Measurements from ENCODE around the gene RASSF4. TPM values are rescaled to one million over a fixed set of nuclear protein-coding genes. Genes with fewer than 3 reads are reported as not detected.

Gene RASSF4
- total and polyA plus RNA-seq, 2 donors (not counting 3 experiments of a cell fraction or from before 2014, with no cell fraction given): 7.6 to 8.2 TPM

DNA sequence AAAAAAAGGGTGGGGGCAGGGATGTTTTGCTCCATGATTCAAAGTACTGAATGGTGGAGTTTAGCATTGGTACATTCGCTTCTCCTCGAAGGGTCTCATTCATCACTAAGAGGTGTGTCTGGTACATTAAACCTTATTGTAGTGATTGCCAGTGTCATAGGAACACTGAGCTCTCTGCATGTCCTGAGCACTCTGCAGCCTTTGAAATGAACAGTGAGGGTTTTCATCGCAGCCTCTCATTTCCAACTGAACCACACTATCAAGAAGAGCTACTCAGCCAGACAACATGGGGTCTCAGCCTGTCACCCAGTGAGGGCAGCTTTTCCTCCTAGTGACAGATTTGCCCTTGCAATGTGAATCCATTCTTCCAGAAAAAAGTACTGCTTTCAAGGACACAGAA, 26.6 kb downstream of the RASSF4 start:
- no peak overlapping the region for H3K9ac ChIP-seq (replicated peaks; ENCODE audit: extremely low read depth, insufficient read depth, low read length)
- H3K79me2 ChIP-seq (ENCODE audit: control insufficient read depth, insufficient read depth, low read length): no peaks in the 10 kb centered on the region
- intact Hi-C loops (cut with micrococcal nuclease): no loop called here
- TF ChIP-seq, protein P1, sequence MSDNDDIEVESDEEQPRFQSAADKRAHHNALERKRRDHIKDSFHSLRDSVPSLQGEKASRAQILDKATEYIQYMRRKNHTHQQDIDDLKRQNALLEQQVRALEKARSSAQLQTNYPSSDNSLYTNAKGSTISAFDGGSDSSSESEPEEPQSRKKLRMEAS (IDR thresholded peaks at IDR 0.05; ENCODE audit: insufficient read depth, insufficient read length): no peak
- TF ChIP-seq POLR2A (IDR thresholded peaks at IDR 0.05; ENCODE audit: low read depth, low read length) (no peak), JUN (IDR thresholded peaks at IDR 0.05; ENCODE audit: borderline replicate concordance, insufficient read depth, insufficient read length, low read depth) (no peak), EZH2 (IDR thresholded peaks at IDR 0.05; ENCODE audit: borderline replicate concordance, low read depth, low read length, severe bottlenecking) (no peak), POLR2AphosphoS5 (IDR thresholded peaks at IDR 0.05; ENCODE audit: insufficient read depth, low read depth, low read length) (no peak), MYC (IDR thresholded peaks at IDR 0.05; ENCODE audit: low read depth, low read length) (no peak), FOS (IDR thresholded peaks at IDR 0.05; ENCODE audit: borderline replicate concordance, insufficient read depth, low read length) (no peak), GATA2 (IDR thresholded peaks at IDR 0.05; ENCODE audit: insufficient read depth, insufficient read length, low read depth, low read length) (no peak)
- TF ChIP-seq, protein P2, sequence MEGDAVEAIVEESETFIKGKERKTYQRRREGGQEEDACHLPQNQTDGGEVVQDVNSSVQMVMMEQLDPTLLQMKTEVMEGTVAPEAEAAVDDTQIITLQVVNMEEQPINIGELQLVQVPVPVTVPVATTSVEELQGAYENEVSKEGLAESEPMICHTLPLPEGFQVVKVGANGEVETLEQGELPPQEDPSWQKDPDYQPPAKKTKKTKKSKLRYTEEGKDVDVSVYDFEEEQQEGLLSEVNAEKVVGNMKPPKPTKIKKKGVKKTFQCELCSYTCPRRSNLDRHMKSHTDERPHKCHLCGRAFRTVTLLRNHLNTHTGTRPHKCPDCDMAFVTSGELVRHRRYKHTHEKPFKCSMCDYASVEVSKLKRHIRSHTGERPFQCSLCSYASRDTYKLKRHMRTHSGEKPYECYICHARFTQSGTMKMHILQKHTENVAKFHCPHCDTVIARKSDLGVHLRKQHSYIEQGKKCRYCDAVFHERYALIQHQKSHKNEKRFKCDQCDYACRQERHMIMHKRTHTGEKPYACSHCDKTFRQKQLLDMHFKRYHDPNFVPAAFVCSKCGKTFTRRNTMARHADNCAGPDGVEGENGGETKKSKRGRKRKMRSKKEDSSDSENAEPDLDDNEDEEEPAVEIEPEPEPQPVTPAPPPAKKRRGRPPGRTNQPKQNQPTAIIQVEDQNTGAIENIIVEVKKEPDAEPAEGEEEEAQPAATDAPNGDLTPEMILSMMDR (IDR thresholded peaks at IDR 0.05; ENCODE audit: extremely low read depth in 1 of 2, insufficient read depth in 1 of 2, low read depth in 1 of 2, low read length in 2 of 2): no peak
- H3K9me3 ChIP-seq (replicated peaks; ENCODE audit: control insufficient read depth, insufficient read depth, low read length): no peaks in the 10 kb centered on the region
- no peak overlapping the region for H3K4me3 ChIP-seq (replicated peaks in 1 of 3; ENCODE audit: insufficient read depth in 1 of 3, low read depth in 1 of 3, low read length in 3 of 3)
- CTCF ChIA-PET: no interaction called here
- DNase-seq (ENCODE audit: low read depth, low spot score) (no peak), FAIRE-seq (no peak)
- POLR2A ChIA-PET: no interaction called here
- no peaks in the 10 kb centered on the region for H3K27me3 ChIP-seq (ENCODE audit: control insufficient read depth in 2 of 2, insufficient read depth in 2 of 2, low read length in 2 of 2)
- no peaks in the 10 kb centered on the region for H4K20me1 ChIP-seq (replicated peaks; ENCODE audit: control insufficient read depth, extremely low read depth, insufficient read depth, low read length)
- peaks cover 28% of the 10 kb centered on the region for H3K4me1 ChIP-seq (ENCODE audit: control insufficient read depth, extremely low read depth, insufficient read depth, low read length)
- H3K4me2 ChIP-seq (ENCODE audit: insufficient read depth, low read length): no peak overlapping the region
- BruUV-seq (replicated peaks): no TSS peak
- no peaks in the 10 kb centered on the region for H3K9me1 ChIP-seq (replicated peaks; ENCODE audit: control insufficient read depth, extremely low read depth, insufficient read depth, low read length)
- no peaks in the 10 kb centered on the region for H3K36me3 ChIP-seq (ENCODE audit: control insufficient read depth in 2 of 2, extremely low read depth in 1 of 2, insufficient read depth in 2 of 2, low read length in 2 of 2)
- no peak overlapping the region for H3K27ac ChIP-seq (ENCODE audit: insufficient read depth, low read depth, low read length)
- dilution Hi-C loops (cut with MboI; ENCODE audit: extremely low pct_ligation_motif_present, low sequenced_read_pairs): no loop called here
- no peak overlapping the region for H2AFZ ChIP-seq (ENCODE audit: low read depth, low read length)
